IPS-15b (cell line): Measurements from ENCODE around the gene AJAP1.

Source experiments
- H3K27me3 ChIP-seq: one replicate; pipeline ENCODE4 v1.6.1; 2013; ENCODE audit warnings: low read length; ENCODE audit not compliant: control insufficient read depth, insufficient read depth
- H3K36me3 ChIP-seq: one replicate; pipeline ENCODE4 v1.6.1; 2013; ENCODE audit warnings: low read length; ENCODE audit not compliant: control insufficient read depth, insufficient read depth
- H3K4me1 ChIP-seq: one replicate; pipeline ENCODE4 v1.6.1; 2013; ENCODE audit warnings: mild to moderate bottlenecking, low read length; ENCODE audit not compliant: control insufficient read depth, insufficient read depth
- H3K4me3 ChIP-seq: one replicate; pipeline ENCODE4 v1.5.1; 2013; ENCODE audit warnings: low read depth, low read length
- H3K9ac ChIP-seq: one replicate; pipeline ENCODE4 v1.6.1; 2013; ENCODE audit warnings: low read depth, mild to moderate bottlenecking, low read length
- H3K9me3 ChIP-seq: one replicate; pipeline ENCODE4 v1.6.1; 2013; ENCODE audit warnings: mild to moderate bottlenecking, low read length; ENCODE audit not compliant: control insufficient read depth, insufficient read depth

Gene AJAP1

GRCh38 chr1:4652631-4653327, 1.6 kb upstream of the AJAP1 start:
- Histone ChIP-seq H3K4me1 (peaks cover 20% of the 10 kb centered on the region), H3K9me3 (no peaks in the 10 kb centered on the region), H3K9ac (no peak overlapping the region), H3K4me3 (peak overlapping the region; percentile 45), H3K36me3 (no peaks in the 10 kb centered on the region), H3K27me3 (peaks cover 40% of the 10 kb centered on the region)

- Histone ChIP-seq H3K4me1 (peaks cover 25% of the 10 kb centered on the region), H3K27me3 (peaks cover 45% of the 10 kb centered on the region), H3K9me3 (no peaks in the 10 kb centered on the region), H3K36me3 (no peaks in the 10 kb centered on the region), H3K4me3 (peak overlapping the region; percentile 45), H3K9ac (no peak overlapping the region)
Observed at GRCh38 chr1:4653328-4653660, 1.1 kb upstream of the AJAP1 start.

- H3K9ac ChIP-seq, result no peak overlapping the region
- no peaks in the 10 kb centered on the region for H3K9me3 ChIP-seq
- peaks cover 34% of the 10 kb centered on the region for H3K4me1 ChIP-seq
Observed at GRCh38 chr1:4654764-4655673, 610 bp downstream of the AJAP1 start.

GRCh38 chr1:4655674-4656532, 1.5 kb downstream of the AJAP1 start:
- no peaks in the 10 kb centered on the region for H3K36me3 ChIP-seq
- peaks cover 48% of the 10 kb centered on the region for H3K27me3 ChIP-seq
- no peak overlapping the region for H3K9ac ChIP-seq
- peak overlapping the region; percentile 41 for H3K4me3 ChIP-seq
- H3K4me1 ChIP-seq, result peaks cover 28% of the 10 kb centered on the region
- H3K9me3 ChIP-seq, result no peaks in the 10 kb centered on the region

More at GRCh38 chr1:4654764-4655673, 610 bp downstream of the AJAP1 start:
- Histone ChIP-seq H3K27me3 (peaks cover 49% of the 10 kb centered on the region), H3K4me3 (peak overlapping the region; percentile 41), H3K36me3 (no peaks in the 10 kb centered on the region)

GRCh38 chr1:4656533-4657140, 2.2 kb downstream of the AJAP1 start:
- H3K9me3 ChIP-seq, result no peaks in the 10 kb centered on the region
- H3K36me3 ChIP-seq, result no peaks in the 10 kb centered on the region
- no peak overlapping the region for H3K9ac ChIP-seq
- peaks cover 28% of the 10 kb centered on the region for H3K4me1 ChIP-seq
- peaks cover 48% of the 10 kb centered on the region for H3K27me3 ChIP-seq
- peak overlapping the region; percentile 40 for H3K4me3 ChIP-seq

- no peak overlapping the region for H3K4me3 ChIP-seq
- H3K27me3 ChIP-seq, result peaks cover 48% of the 10 kb centered on the region
- peaks cover 23% of the 10 kb centered on the region for H3K4me1 ChIP-seq
- H3K9ac ChIP-seq, result no peak overlapping the region
- no peaks in the 10 kb centered on the region for H3K9me3 ChIP-seq
- no peaks in the 10 kb centered on the region for H3K36me3 ChIP-seq
Observed at GRCh38 chr1:4657244-4657789, 2.9 kb downstream of the AJAP1 start.

GRCh38 chr1:4657960-4658541, 3.6 kb downstream of the AJAP1 start:
- Histone ChIP-seq H3K9ac (no peak overlapping the region), H3K27me3 (peaks cover 44% of the 10 kb centered on the region), H3K36me3 (no peaks in the 10 kb centered on the region), H3K9me3 (no peaks in the 10 kb centered on the region), H3K4me3 (peak overlapping the region; percentile 26), H3K4me1 (peaks cover 23% of the 10 kb centered on the region)

- no peaks in the 10 kb centered on the region for H3K36me3 ChIP-seq
- no peaks in the 10 kb centered on the region for H3K9me3 ChIP-seq
- no peak overlapping the region for H3K9ac ChIP-seq
- H3K4me1 ChIP-seq, result peaks cover 23% of the 10 kb centered on the region
- H3K27me3 ChIP-seq, result peaks cover 36% of the 10 kb centered on the region
- peak overlapping the region; percentile 26 for H3K4me3 ChIP-seq
Observed at GRCh38 chr1:4658643-4659628, 4.5 kb downstream of the AJAP1 start.

GRCh38 chr1:4660917-4661594, 6.6 kb downstream of the AJAP1 start:
- Histone ChIP-seq H3K4me3 (no peak overlapping the region), H3K36me3 (peaks cover 2% of the 10 kb centered on the region), H3K27me3 (peaks cover 32% of the 10 kb centered on the region), H3K4me1 (peaks cover 23% of the 10 kb centered on the region), H3K9me3 (no peaks in the 10 kb centered on the region), H3K9ac (no peak overlapping the region)

GRCh38 chr1:4661595-4661917, 7.1 kb downstream of the AJAP1 start:
- Histone ChIP-seq H3K9ac (no peak overlapping the region), H3K9me3 (no peaks in the 10 kb centered on the region), H3K27me3 (peaks cover 28% of the 10 kb centered on the region), H3K36me3 (peaks cover 2% of the 10 kb centered on the region), H3K4me3 (no peak overlapping the region), H3K4me1 (peaks cover 23% of the 10 kb centered on the region)
